Measurements from ENCODE around the gene TRH. TPM values are rescaled to one million over a fixed set of nuclear protein-coding genes. Genes with fewer than 3 reads are reported as not detected.

Gene TRH
- total RNA-seq, 1 experiment from 2014 or later = not detected

DNA sequence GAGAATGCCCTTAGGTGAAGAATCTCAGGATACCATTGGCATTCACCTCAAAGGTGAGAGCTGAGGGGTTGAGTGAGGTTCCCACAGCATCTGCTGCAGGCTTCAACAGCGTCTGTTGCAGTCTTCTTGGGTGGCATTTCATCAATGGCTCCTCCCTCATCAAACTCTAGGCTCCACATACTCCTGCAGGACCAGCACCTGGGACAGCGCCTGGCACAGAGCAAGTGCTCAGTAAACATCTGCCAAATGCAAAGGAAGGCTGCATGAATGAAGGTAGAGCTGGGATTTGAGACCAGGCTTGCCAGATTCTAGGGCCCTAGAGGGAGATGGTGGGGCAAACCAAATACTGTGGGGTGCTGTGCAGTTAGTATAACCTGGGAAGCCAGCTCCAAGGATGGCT, 9.6 kb downstream of the TRH start:
- H3K27me3 Mint-ChIP-seq (ENCODE audit: insufficient read depth, unreplicated experiment) = peaks cover 4% of the 10 kb centered on the region
- CTCF ChIA-PET = no interaction called here

DNA sequence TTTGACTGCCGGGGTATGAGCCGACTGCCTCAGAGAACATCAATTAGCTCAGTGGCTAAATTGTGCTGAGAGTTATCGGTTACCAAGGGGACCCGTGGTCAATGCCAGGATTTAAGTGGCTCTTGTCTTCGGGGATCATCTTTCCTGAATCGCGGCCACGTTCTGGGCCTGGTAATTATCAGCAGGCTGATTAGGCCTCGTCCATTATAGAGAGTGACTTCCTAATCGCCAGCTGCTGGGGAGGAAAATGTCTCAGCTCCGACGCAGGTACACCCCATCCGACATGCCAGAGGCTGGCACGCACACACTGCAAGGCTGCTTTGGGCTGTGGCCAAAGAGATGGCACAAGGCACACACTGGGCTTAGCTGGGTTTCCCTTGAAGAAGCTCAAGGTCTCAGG, 10.6 kb downstream of the TRH start:
- Mint-ChIP-seq H3K36me3 (ENCODE audit: insufficient read depth, unreplicated experiment) (no peaks in the 10 kb centered on the region), H3K27me3 (ENCODE audit: insufficient read depth, unreplicated experiment) (peaks cover 4% of the 10 kb centered on the region), H3K27ac (ENCODE audit: unreplicated experiment) (no peak overlapping the region), H3K4me1 (ENCODE audit: low read depth, unreplicated experiment) (no peaks in the 10 kb centered on the region), H3K4me3 (ENCODE audit: unreplicated experiment) (no peak overlapping the region), H3K9me3 (ENCODE audit: unreplicated experiment) (no peaks in the 10 kb centered on the region)
- no peak for DNase-seq
- no TSS peak for BruUV-seq (replicated peaks)
- Histone ChIP-seq H3K36me3 (ENCODE audit: control insufficient read depth, insufficient read depth, low read length) (no peaks in the 10 kb centered on the region), H3K9me3 (no peaks in the 10 kb centered on the region), H3K4me3 (ENCODE audit: low read depth, low read length) (no peak overlapping the region), H3K4me1 (no peaks in the 10 kb centered on the region), H3K27me3 (replicated peaks; ENCODE audit: control insufficient read depth, insufficient read depth, low read length) (no peaks in the 10 kb centered on the region)
- no peak for TF ChIP-seq CTCF (IDR thresholded peaks at IDR 0.05; ENCODE audit: insufficient read depth in 1 of 2, low read depth in 1 of 2, low read length in 1 of 2, severe bottlenecking in 1 of 2, unreplicated experiment in 1 of 2)
- ChIA-PET CTCF (no interaction called here), POLR2A (no interaction called here)
- intact Hi-C loops (cut with micrococcal nuclease; ENCODE audit: unreplicated experiment) = no loop called here

More for the DNA sequence above, 9.6 kb downstream of the TRH start:
- no peak for TF ChIP-seq CTCF (IDR thresholded peaks at IDR 0.05; ENCODE audit: insufficient read depth in 1 of 2, low read depth in 1 of 2, low read length in 1 of 2, severe bottlenecking in 1 of 2, unreplicated experiment in 1 of 2)
- H3K27me3 ChIP-seq (replicated peaks; ENCODE audit: control insufficient read depth, insufficient read depth, low read length) = no peaks in the 10 kb centered on the region
- H3K4me3 Mint-ChIP-seq (ENCODE audit: unreplicated experiment) = no peak overlapping the region
- H3K36me3 Mint-ChIP-seq (ENCODE audit: insufficient read depth, unreplicated experiment) = no peaks in the 10 kb centered on the region
- POLR2A ChIA-PET = no interaction called here
- intact Hi-C loops (cut with micrococcal nuclease; ENCODE audit: unreplicated experiment) = no loop called here
- H3K9me3 ChIP-seq = no peaks in the 10 kb centered on the region
- no peaks in the 10 kb centered on the region for H3K36me3 ChIP-seq (ENCODE audit: control insufficient read depth, insufficient read depth, low read length)
- DNase-seq = no peak
- BruUV-seq (replicated peaks) = no TSS peak
- H3K9me3 Mint-ChIP-seq (ENCODE audit: unreplicated experiment) = no peaks in the 10 kb centered on the region
- H3K27ac Mint-ChIP-seq (ENCODE audit: unreplicated experiment) = no peak overlapping the region
- no peak overlapping the region for H3K4me3 ChIP-seq (ENCODE audit: low read depth, low read length)
- H3K4me1 Mint-ChIP-seq (ENCODE audit: low read depth, unreplicated experiment) = no peaks in the 10 kb centered on the region
- H3K4me1 ChIP-seq = no peaks in the 10 kb centered on the region

DNA sequence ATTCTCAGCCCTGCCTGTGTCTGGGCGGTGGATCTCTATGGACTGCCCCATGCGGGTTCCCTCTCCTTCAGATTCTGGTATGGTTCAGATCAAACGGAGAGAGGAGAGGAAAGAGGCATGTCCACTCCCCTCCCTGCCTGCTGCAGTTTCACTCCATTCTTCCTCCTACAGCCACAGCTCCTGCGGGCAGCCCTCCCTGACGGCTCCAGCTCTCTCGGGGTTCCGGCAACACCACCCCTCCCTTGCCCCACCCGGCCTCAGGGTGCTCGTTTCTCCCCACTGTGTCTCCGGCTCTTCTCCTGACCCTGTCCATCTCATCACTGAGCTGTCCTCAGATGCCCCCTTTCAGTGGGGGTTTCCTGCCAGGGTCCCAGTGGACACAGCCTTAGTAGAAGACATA, 13.9 kb downstream of the TRH start:
- H3K27me3 ChIP-seq (replicated peaks; ENCODE audit: control insufficient read depth, insufficient read depth, low read length) = no peaks in the 10 kb centered on the region
- H3K36me3 ChIP-seq (ENCODE audit: control insufficient read depth, insufficient read depth, low read length) = no peaks in the 10 kb centered on the region
- Mint-ChIP-seq H3K4me1 (ENCODE audit: low read depth, unreplicated experiment) (no peaks in the 10 kb centered on the region), H3K4me3 (ENCODE audit: unreplicated experiment) (no peak overlapping the region), H3K27ac (ENCODE audit: unreplicated experiment) (no peak overlapping the region), H3K36me3 (ENCODE audit: insufficient read depth, unreplicated experiment) (no peaks in the 10 kb centered on the region), H3K27me3 (ENCODE audit: insufficient read depth, unreplicated experiment) (peaks cover 3% of the 10 kb centered on the region), H3K9me3 (ENCODE audit: unreplicated experiment) (no peaks in the 10 kb centered on the region)
- POLR2A ChIA-PET = no interaction called here
- CTCF ChIA-PET = no interaction called here
- TF ChIP-seq CTCF (IDR thresholded peaks at IDR 0.05; ENCODE audit: insufficient read depth in 1 of 2, low read depth in 1 of 2, low read length in 1 of 2, severe bottlenecking in 1 of 2, unreplicated experiment in 1 of 2) = no peak
- DNase-seq = no peak
- no peaks in the 10 kb centered on the region for H3K9me3 ChIP-seq
- intact Hi-C loops (cut with micrococcal nuclease; ENCODE audit: unreplicated experiment) = no loop called here
- BruUV-seq (replicated peaks) = no TSS peak
- H3K4me1 ChIP-seq = no peaks in the 10 kb centered on the region
- no peak overlapping the region for H3K4me3 ChIP-seq (ENCODE audit: low read depth, low read length)
